GM23338 (cell line): Measurements from ENCODE around the gene ANKRD11. TPM values are rescaled to one million over a fixed set of nuclear protein-coding genes. Genes with fewer than 3 reads are reported as not detected.

Experiments used
- ATAC-seq: fragments of 200-7000 bp; cut with Tn5 transposase; 3 replicates; pipeline ENCODE4 v1.9.1; 2020
- DNase-seq: peaks from one replicate; pipeline ENCODE4 v3.0.0-alpha.2; 2015; ENCODE audit warnings: low spot score
- H2AFZ ChIP-seq: fragments of 200-600 bp; sonication (generic); 2 replicates; pipeline ENCODE4 v1.8.0; 2016; ENCODE audit warnings: antibody characterized with exemption, mild to moderate bottlenecking, moderate library complexity
- H3F3A ChIP-seq: fragments of 200-600 bp; sonication (generic); replicated peaks from 2 replicates; pipeline ENCODE4 v1.8.0; 2017; ENCODE audit warnings: antibody characterized with exemption, mixed run types, low read depth
- H3K27ac ChIP-seq: fragments of 200-600 bp; sonication (generic); 2 replicates; pipeline ENCODE4 v1.6.1; 2016; ENCODE audit warnings: low read depth
- H3K27me3 ChIP-seq: fragments of 200-600 bp; sonication (generic); 2 replicates; pipeline ENCODE4 v1.8.0; 2016; ENCODE audit warnings: mild to moderate bottlenecking, mixed run types, moderate library complexity; ENCODE audit not compliant: insufficient read depth
- H3K36me3 ChIP-seq: fragments of 200-600 bp; sonication (generic); 2 replicates; pipeline ENCODE4 v1.8.0; 2016; ENCODE audit warnings: mild to moderate bottlenecking; ENCODE audit not compliant: insufficient read depth
- H3K4me1 ChIP-seq: fragments of 200-600 bp; sonication (generic); 2 replicates; pipeline ENCODE4 v1.8.0; 2016; ENCODE audit warnings: mild to moderate bottlenecking, moderate library complexity; ENCODE audit not compliant: insufficient read depth
- H3K4me2 ChIP-seq: fragments of 200-600 bp; sonication (generic); 2 replicates; pipeline ENCODE4 v1.7.1; 2017; ENCODE audit warnings: mixed run types
- H3K4me3 ChIP-seq: fragments of 200-600 bp; sonication (generic); 2 replicates; pipeline ENCODE4 v1.6.1; 2016; ENCODE audit warnings: mixed run types
- H3K79me2 ChIP-seq: fragments of 200-600 bp; sonication (generic); replicated peaks from 2 replicates; pipeline ENCODE4 v1.8.0; 2017; ENCODE audit warnings: mild to moderate bottlenecking; ENCODE audit not compliant: insufficient read depth
- H3K9me2 ChIP-seq: fragments of 200-600 bp; sonication (generic); 2 replicates; pipeline ENCODE4 v1.8.0; 2017; ENCODE audit not compliant: insufficient read depth
- H4K20me1 ChIP-seq: fragments of 200-600 bp; sonication (generic); replicated peaks from 2 replicates; pipeline ENCODE4 v1.8.0; 2017; ENCODE audit warnings: mild to moderate bottlenecking; ENCODE audit not compliant: insufficient read depth
- H3K27ac Mint-ChIP-seq: 2 replicates; pipeline ENCODE4 v1.8.0; 2020; ENCODE audit warnings: inconsistent platforms, mild to moderate bottlenecking, moderate library complexity, mixed read lengths
- H3K27me3 Mint-ChIP-seq: 3 replicates; pipeline ENCODE4 v1.8.0; 2022; ENCODE audit warnings: low read depth, mild to moderate bottlenecking, moderate library complexity, mixed read lengths, inconsistent platforms; ENCODE audit not compliant: insufficient read depth, poor library complexity
- H3K36me3 Mint-ChIP-seq: 3 replicates; pipeline ENCODE4 v1.8.0; 2021; ENCODE audit warnings: low read depth, mild to moderate bottlenecking, inconsistent platforms, moderate library complexity, mixed read lengths
- H3K4me1 Mint-ChIP-seq: 3 replicates; pipeline ENCODE4 v1.8.0; 2020; ENCODE audit warnings: mild to moderate bottlenecking, inconsistent platforms, mixed read lengths
- H3K4me3 Mint-ChIP-seq: 3 replicates; pipeline ENCODE4 v1.8.0; 2021; ENCODE audit warnings: moderate library complexity, mild to moderate bottlenecking, inconsistent platforms, mixed read lengths
- H3K9me3 Mint-ChIP-seq: 3 replicates; pipeline ENCODE4 v1.8.0; 2020; ENCODE audit warnings: moderate library complexity, mild to moderate bottlenecking, inconsistent platforms, mixed read lengths
- CREB1 ChIP-seq: fragments of 250-450 bp; sonication (Bioruptor Pico); IDR thresholded peaks from 2 replicates; pipeline ENCODE4 v1.5.0; 2020; ENCODE audit warnings: low read depth, mild to moderate bottlenecking, moderate library complexity
- CTCF ChIP-seq, 2 experiments: fragments of 200-600 bp in 1 of 2; sonication (generic) in 1 of 2; conservative IDR thresholded peaks; 2 replicates each; pipeline versions ENCODE4 v1.5.1 to v1.6.1; 2016 to 2017; ENCODE audit warnings: antibody characterized with exemption in 2 of 2, low read depth in 2 of 2, mild to moderate bottlenecking in 2 of 2, moderate library complexity in 1 of 2
- EZH2 ChIP-seq: fragments of 200-600 bp; sonication (generic); IDR thresholded peaks from one replicate; pipeline ENCODE4 v1.8.0; 2017; ENCODE audit warnings: antibody characterized with exemption, mild to moderate bottlenecking, low read depth; ENCODE audit not compliant: unreplicated experiment
- EZH2phosphoT487 ChIP-seq: fragments of 200-600 bp; sonication (generic); IDR thresholded peaks from one replicate; pipeline ENCODE4 v1.8.1; 2018; ENCODE audit warnings: antibody characterized with exemption; ENCODE audit not compliant: unreplicated experiment
- JUNB ChIP-seq: IDR thresholded peaks from one replicate; pipeline ENCODE4 v1.6.1; 2016; ENCODE audit warnings: antibody characterized with exemption; ENCODE audit not compliant: unreplicated experiment
- NANOG ChIP-seq: IDR thresholded peaks from 2 replicates; pipeline ENCODE4 v1.6.1; 2016; ENCODE audit warnings: antibody characterized with exemption, borderline replicate concordance
- POLR2AphosphoS5 ChIP-seq: IDR thresholded peaks from 2 replicates; pipeline ENCODE4 v1.6.1; 2016; ENCODE audit warnings: antibody characterized with exemption, low read depth
- REST ChIP-seq: IDR thresholded peaks from one replicate; pipeline ENCODE4 v1.6.1; 2018; ENCODE audit warnings: antibody characterized with exemption; ENCODE audit not compliant: unreplicated experiment
- STAT1 ChIP-seq: IDR thresholded peaks from one replicate; pipeline ENCODE4 v1.6.1; 2016; ENCODE audit warnings: antibody characterized with exemption; ENCODE audit not compliant: unreplicated experiment
- ZNF114 ChIP-seq: fragments of 250-450 bp; sonication (Bioruptor Pico); IDR thresholded peaks from 2 replicates; pipeline ENCODE4 v1.5.0; 2020; ENCODE audit warnings: mild to moderate bottlenecking, moderate library complexity
- ZNF331 ChIP-seq: fragments of 250-450 bp; sonication (Bioruptor Pico); IDR thresholded peaks from 2 replicates; pipeline ENCODE4 v1.5.0; 2020; ENCODE audit warnings: low read depth, mild to moderate bottlenecking, moderate library complexity
- polyA plus RNA-seq: library from polyadenylated mRNA; unstranded; fragments of >200 nt; fragmentation: Nextera tagmentation; extraction: Ambion mirVana; gene quantifications from 2 replicates; pipeline ENCODE4 v1.2.1, GENCODE V29; 2016
- total RNA-seq: library from RNA; depleted of rRNA; stranded (reverse); fragments of >200 nt; shearing (Covaris generic); gene quantifications from 2 replicates; pipeline ENCODE4 v1.2.3, GENCODE V29; 2014
- TF ChIP-seq, protein P1 (sequence below): IDR thresholded peaks from 2 replicates; pipeline ENCODE4 v1.6.1; 2016; ENCODE audit warnings: antibody characterized with exemption
- TF ChIP-seq, protein P2 (sequence below): fragments of 250-450 bp; sonication (Bioruptor Pico); IDR thresholded peaks from 2 replicates; pipeline ENCODE4 v1.5.0; 2020; ENCODE audit warnings: mild to moderate bottlenecking, moderate library complexity

Gene ANKRD11
- total and polyA plus RNA-seq, 2 experiments from 2014 or later: 130 to 159 TPM

DNA sequence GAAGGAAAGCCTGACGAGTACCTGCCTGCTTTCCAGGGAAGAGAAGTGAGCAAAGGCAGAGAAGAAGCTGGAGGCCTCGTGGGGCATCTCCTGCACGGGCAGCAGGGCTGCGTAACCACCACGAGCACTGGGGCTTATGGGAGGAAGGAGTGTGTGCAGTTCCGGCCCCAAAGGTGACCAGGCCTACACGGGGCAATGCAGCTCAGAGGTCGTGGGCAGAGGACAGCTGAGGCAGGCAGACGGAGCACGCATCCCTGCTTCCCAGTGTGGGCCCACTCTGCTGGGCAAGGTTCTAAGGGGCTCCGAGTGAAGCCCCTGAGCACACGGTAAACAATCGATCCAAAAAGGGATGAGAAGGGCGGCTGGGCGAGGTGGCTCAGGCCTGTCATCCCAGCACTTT lies 109.7 kb downstream of the ANKRD11 start:
- TF ChIP-seq ZNF331 (no peak), POLR2AphosphoS5 (no peak), REST (no peak), CREB1 (CRISPR knock-in tag) (no peak), STAT1 (no peak), ZNF114 (no peak), NANOG (no peak), JUNB (no peak), CTCF (conservative IDR thresholded peaks at IDR 0.05; ENCODE audit: low read depth in 2 of 2) (no peak), EZH2 (no peak), EZH2phosphoT487 (no peak)
- TF ChIP-seq, protein P1, sequence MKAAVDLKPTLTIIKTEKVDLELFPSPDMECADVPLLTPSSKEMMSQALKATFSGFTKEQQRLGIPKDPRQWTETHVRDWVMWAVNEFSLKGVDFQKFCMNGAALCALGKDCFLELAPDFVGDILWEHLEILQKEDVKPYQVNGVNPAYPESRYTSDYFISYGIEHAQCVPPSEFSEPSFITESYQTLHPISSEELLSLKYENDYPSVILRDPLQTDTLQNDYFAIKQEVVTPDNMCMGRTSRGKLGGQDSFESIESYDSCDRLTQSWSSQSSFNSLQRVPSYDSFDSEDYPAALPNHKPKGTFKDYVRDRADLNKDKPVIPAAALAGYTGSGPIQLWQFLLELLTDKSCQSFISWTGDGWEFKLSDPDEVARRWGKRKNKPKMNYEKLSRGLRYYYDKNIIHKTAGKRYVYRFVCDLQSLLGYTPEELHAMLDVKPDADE: no peak
- TF ChIP-seq, protein P2, sequence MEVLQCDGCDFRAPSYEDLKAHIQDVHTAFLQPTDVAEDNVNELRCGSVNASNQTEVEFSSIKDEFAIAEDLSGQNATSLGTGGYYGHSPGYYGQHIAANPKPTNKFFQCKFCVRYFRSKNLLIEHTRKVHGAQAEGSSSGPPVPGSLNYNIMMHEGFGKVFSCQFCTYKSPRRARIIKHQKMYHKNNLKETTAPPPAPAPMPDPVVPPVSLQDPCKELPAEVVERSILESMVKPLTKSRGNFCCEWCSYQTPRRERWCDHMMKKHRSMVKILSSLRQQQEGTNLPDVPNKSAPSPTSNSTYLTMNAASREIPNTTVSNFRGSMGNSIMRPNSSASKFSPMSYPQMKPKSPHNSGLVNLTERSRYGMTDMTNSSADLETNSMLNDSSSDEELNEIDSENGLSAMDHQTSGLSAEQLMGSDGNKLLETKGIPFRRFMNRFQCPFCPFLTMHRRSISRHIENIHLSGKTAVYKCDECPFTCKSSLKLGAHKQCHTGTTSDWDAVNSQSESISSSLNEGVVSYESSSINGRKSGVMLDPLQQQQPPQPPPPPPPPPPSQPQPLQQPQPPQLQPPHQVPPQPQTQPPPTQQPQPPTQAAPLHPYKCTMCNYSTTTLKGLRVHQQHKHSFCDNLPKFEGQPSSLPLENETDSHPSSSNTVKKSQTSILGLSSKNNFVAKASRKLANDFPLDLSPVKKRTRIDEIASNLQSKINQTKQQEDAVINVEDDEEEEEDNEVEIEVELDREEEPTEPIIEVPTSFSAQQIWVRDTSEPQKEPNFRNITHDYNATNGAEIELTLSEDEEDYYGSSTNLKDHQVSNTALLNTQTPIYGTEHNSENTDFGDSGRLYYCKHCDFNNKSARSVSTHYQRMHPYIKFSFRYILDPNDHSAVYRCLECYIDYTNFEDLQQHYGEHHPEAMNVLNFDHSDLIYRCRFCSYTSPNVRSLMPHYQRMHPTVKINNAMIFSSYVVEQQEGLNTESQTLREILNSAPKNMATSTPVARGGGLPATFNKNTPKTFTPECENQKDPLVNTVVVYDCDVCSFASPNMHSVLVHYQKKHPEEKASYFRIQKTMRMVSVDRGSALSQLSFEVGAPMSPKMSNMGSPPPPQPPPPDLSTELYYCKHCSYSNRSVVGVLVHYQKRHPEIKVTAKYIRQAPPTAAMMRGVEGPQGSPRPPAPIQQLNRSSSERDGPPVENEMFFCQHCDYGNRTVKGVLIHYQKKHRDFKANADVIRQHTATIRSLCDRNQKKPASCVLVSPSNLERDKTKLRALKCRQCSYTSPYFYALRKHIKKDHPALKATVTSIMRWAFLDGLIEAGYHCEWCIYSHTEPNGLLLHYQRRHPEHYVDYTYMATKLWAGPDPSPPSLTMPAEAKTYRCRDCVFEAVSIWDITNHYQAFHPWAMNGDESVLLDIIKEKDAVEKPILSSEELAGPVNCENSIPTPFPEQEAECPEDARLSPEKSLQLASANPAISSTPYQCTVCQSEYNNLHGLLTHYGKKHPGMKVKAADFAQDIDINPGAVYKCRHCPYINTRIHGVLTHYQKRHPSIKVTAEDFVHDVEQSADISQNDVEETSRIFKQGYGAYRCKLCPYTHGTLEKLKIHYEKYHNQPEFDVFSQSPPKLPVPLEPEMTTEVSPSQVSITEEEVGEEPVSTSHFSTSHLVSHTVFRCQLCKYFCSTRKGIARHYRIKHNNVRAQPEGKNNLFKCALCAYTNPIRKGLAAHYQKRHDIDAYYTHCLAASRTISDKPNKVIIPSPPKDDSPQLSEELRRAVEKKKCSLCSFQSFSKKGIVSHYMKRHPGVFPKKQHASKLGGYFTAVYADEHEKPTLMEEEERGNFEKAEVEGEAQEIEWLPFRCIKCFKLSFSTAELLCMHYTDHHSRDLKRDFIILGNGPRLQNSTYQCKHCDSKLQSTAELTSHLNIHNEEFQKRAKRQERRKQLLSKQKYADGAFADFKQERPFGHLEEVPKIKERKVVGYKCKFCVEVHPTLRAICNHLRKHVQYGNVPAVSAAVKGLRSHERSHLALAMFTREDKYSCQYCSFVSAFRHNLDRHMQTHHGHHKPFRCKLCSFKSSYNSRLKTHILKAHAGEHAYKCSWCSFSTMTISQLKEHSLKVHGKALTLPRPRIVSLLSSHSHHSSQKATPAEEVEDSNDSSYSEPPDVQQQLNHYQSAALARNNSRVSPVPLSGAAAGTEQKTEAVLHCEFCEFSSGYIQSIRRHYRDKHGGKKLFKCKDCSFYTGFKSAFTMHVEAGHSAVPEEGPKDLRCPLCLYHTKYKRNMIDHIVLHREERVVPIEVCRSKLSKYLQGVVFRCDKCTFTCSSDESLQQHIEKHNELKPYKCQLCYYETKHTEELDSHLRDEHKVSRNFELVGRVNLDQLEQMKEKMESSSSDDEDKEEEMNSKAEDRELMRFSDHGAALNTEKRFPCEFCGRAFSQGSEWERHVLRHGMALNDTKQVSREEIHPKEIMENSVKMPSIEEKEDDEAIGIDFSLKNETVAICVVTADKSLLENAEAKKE (CRISPR knock-in tag): no peak
- no peaks in the 10 kb centered on the region for H3K27me3 ChIP-seq
- H3K36me3 ChIP-seq: no peaks in the 10 kb centered on the region
- H3K36me3 Mint-ChIP-seq: no peaks in the 10 kb centered on the region
- no peak overlapping the region for H2AFZ ChIP-seq
- no peaks in the 10 kb centered on the region for H3K9me2 ChIP-seq
- H3K4me2 ChIP-seq: no peak overlapping the region
- no peaks in the 10 kb centered on the region; the same call in 2 of the 3 replicates for H3K9me3 Mint-ChIP-seq
- peaks cover 91% of the 10 kb centered on the region for H4K20me1 ChIP-seq
- no peak overlapping the region for H3K4me3 ChIP-seq
- peaks cover 2% of the 10 kb centered on the region; the same call in 1 of the 2 replicates for H3F3A ChIP-seq
- 0 out of 2 replicates have a peak overlapping the region, but pooled peaks have one; percentile 61 for H3K27ac Mint-ChIP-seq
- H3K79me2 ChIP-seq: peaks cover 100% of the 10 kb centered on the region
- H3K4me3 Mint-ChIP-seq: no peak overlapping the region
- peak overlapping the region; percentile 45; the same call in 1 of the 2 replicates for H3K27ac ChIP-seq
- H3K4me1 Mint-ChIP-seq: peaks cover 77% of the 10 kb centered on the region
- no peak for DNase-seq
- H3K4me1 ChIP-seq: peaks cover 54% of the 10 kb centered on the region
- ATAC-seq: no peak
- H3K27me3 Mint-ChIP-seq: peaks cover 12% of the 10 kb centered on the region
